22Rv1 (cell line): ENCODE data around the gene POLD4.

Experiments
- H3K27ac ChIP-seq: fragments of 450-650 bp; 2 replicates; pipeline ENCODE4 v1.5.1; 2017
- ZFX ChIP-seq: fragments of 450-650 bp; IDR thresholded peaks from 2 replicates; pipeline ENCODE4 v1.6.1; 2017; ENCODE audit warnings: antibody characterized with exemption, borderline replicate concordance
- TF ChIP-seq, protein P1 (sequence below): fragments of 450-650 bp; IDR thresholded peaks from 2 replicates; pipeline ENCODE4 v1.5.1; 2017; ENCODE audit warnings: mild to moderate bottlenecking

Gene POLD4

DNA sequence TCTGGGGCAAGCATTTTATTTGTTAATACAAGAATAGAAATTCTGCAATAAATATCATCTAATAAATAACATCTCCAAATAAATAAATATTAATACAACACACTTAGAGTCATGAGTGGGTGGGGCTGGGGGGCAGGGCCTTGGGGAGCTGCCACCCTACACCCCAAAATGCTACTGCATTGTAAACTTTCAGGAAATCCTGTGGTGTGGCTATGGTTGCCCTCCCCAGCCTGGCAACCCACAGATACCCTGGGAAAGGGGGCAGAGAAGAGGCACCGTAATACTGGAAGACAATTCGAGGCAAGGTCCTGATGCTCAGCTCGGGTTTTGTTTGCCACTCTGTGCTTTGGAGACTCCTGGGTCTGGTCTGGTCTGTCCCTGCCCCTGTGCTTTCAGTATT lies 10.8 kb upstream of the POLD4 start:
- H3K27ac ChIP-seq, result no peak overlapping the region
- TF ChIP-seq, protein P1, sequence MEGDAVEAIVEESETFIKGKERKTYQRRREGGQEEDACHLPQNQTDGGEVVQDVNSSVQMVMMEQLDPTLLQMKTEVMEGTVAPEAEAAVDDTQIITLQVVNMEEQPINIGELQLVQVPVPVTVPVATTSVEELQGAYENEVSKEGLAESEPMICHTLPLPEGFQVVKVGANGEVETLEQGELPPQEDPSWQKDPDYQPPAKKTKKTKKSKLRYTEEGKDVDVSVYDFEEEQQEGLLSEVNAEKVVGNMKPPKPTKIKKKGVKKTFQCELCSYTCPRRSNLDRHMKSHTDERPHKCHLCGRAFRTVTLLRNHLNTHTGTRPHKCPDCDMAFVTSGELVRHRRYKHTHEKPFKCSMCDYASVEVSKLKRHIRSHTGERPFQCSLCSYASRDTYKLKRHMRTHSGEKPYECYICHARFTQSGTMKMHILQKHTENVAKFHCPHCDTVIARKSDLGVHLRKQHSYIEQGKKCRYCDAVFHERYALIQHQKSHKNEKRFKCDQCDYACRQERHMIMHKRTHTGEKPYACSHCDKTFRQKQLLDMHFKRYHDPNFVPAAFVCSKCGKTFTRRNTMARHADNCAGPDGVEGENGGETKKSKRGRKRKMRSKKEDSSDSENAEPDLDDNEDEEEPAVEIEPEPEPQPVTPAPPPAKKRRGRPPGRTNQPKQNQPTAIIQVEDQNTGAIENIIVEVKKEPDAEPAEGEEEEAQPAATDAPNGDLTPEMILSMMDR, result no peak
- no peak for TF ChIP-seq ZFX

DNA sequence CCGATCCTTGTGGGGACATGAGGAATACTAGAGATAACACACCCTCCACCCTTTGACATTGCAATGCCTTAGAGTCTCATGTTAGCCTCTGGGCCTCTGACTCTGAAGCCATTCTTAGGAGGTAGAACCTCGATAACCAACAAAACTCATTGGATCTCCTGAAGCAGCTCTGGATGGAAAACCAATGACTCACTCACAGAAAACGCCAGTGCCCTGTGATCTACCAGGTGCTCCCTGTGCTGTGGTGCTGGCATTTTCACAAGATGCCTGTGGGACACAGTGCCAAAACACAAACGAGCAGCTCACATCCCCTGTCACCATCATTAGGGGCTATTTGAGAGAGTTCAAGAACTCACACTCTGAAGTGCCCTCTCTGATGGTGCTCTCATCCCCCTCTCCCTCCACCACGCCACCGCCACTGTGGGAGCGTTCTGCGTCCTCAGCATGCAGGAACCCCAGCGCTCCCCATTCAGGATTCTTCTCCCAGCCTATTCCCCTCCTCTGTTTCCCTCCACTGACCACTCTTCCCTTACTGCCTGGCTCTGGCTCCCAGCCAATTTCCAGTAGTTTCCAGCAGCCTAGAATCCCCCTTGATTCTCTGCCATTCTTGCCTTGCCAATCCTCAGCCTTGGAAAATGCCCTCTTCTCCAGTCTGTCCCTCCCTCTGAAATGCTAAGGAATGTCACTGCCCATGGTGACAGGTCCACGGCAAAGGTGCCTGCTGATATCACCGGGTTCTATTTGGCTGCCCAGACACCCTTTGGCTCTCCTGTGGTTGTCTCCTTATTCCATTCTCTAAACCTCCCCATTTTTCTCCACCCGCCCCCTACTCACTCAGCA lies 4.7 kb upstream of the POLD4 start:
- no peak overlapping the region for H3K27ac ChIP-seq

DNA sequence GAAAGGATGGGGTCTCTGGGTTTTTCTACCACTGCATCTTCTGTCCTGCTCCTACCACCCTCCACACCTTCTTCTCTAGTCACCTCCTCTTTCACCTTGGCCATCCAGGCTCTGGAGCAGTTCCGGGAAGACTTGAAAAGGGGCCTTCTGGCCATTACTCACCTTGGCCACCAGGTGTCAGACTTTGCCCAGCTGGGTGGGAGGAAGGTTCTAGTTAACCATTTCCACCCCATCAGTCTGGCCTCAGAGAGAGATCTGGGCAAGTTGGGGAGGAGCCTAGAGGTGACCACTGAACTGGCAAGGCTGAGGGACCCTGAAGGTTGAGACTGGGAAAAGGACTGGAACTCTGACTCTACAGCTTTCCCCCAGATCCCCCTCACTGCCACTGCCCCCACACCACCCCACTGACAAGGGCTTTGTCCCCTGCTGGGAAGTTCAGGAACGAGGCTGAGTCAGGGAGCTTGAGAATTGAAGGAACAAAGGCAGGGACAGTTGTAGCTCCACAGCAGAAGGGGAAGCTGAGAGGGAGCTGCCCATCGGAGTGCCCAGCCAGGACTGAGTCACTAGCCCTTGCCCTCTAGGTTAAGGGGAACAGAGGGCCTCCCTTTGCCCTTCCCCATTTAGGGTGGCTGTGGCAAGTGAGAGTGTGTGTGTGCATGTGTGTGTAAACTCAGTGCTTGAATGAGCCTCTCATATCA lies 3.7 kb upstream of the POLD4 start:
- peak overlapping the region; percentile 88 for H3K27ac ChIP-seq
- no peak for TF ChIP-seq ZFX
- TF ChIP-seq, protein P1, result peak; percentile 93

More for the DNA sequence above, 4.7 kb upstream of the POLD4 start:
- no peak for TF ChIP-seq ZFX
- TF ChIP-seq, protein P1, result no peak

GRCh38 chr11:67356387-67356863 lies 3.1 kb upstream of the POLD4 start:
- H3K27ac ChIP-seq, result peak overlapping the region; percentile 88
- TF ChIP-seq ZFX, result no peak
- TF ChIP-seq, protein P1, result no peak

GRCh38 chr11:67355794-67356386 lies 2.5 kb upstream of the POLD4 start:
- peak overlapping the region; percentile 88 for H3K27ac ChIP-seq
- no peak for TF ChIP-seq ZFX
- TF ChIP-seq, protein P1, result no peak

- no peak for TF ChIP-seq ZFX
- H3K27ac ChIP-seq, result peak overlapping the region; percentile 88
These were observed 1.9 kb upstream of the POLD4 start for GRCh38 chr11:67355023-67355793.
